Astrocyte (in vitro differentiated cells and primary cell): ENCODE measurements around the gene TJAP1.

Experiments used
- CTCF ChIP-seq: IDR thresholded peaks from 2 replicates; pipeline ENCODE4 v1.5.1; 2011; ENCODE audit warnings: low read depth, mild to moderate bottlenecking, inconsistent platforms, low read length, moderate library complexity; ENCODE audit not compliant: insufficient read depth
- EZH2 ChIP-seq: IDR thresholded peaks from 2 replicates; pipeline ENCODE4 v1.6.1; 2012; ENCODE audit warnings: mild to moderate bottlenecking, low read length, inconsistent platforms; ENCODE audit not compliant: insufficient read depth

- no peak for TF ChIP-seq CTCF
- TF ChIP-seq EZH2: no peak
These were observed 31.2 kb downstream of the TJAP1 start for GRCh38 chr6:43508481-43509141.
